Retina (tissue), 1 donor: ENCODE measurements around the gene TUBA4A.
"Not testable (repeated sequence)": the region's sequence is repeated elsewhere in the genome, so short reads cannot be mapped to it uniquely, and the experiment has no call there.

Source experiments
- DNase-seq: peaks from one replicate; pipeline ENCODE4 v3.0.0-alpha.2; 2016

The TUBA4A gene

DNA sequence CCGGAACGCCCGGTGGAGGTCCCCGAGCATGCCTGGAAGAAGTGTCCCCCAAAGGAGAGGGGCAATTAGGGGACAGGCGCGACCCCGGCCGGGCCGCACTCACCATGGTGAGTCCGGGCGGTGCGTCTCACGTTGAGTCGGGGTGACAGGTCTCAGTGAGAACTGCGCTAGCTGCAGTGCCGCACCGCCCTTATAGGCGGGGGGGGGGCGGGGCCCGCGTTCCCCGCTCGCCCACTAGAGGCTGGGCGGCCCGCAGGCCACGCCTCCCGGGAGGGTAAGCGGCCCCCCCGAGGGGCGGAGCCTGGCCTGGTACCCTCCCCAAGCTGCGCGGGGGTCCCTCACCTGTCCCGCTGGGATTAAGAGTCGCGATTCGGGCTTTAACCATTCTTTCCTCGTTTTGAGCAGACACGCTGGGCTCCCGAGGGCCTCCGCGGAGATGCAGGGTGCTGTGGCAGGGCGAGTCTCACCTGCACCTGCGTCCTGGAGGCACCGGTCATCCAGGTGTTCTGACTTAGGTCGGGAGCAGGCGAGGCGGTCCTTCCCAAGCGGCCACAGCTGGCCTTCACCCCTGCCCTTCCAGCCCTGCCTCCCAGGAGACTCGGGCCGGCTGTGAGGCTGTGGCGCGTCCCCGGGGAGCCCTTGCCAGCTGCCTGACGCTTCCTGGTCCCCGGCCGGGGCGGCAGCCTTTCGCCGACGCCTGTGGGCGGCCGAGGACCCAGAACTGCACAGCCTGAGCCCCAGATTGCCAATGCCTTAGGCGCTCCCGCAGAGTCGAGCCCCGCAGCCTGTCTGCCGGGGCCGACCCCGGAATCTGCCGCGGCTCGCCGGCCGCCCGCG lies at the start of gene TUBA4A:
Gene TUBA4A, minus strand, starts transcription at position 166 of the 837 bp plus-strand sequence. Its CDS starts 60 bp downstream, at position 106.
- peak; percentile 74 for DNase-seq

DNA sequence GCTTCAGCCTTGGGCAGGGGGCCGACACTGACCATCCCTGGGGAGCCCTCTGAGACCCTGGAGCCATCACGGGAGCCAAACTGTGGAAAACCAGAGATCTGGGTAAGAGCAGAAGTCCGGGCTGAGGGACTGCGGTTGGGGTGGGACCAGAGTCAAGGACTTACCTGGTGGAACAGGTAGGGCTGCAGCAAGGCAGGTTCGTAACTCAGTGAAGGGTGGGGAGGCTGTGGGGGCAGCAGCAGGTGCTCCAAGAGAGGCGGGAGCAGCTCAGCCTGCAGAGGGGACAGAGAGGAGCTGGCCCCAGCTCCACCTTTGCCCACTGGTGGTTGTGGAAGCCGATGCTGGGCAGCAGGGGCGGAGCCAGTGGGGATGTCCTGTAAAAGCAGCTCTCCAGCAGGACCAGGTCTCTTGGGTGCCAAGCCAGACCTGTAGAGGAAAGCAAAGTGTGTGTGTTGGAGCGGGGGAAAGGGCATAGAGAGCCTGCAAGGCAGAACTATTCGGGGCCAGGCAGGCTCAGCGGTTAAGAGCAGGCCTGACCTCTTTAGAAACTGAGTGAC lies 48.8 kb upstream of the TUBA4A start:
- no peak for DNase-seq

DNA sequence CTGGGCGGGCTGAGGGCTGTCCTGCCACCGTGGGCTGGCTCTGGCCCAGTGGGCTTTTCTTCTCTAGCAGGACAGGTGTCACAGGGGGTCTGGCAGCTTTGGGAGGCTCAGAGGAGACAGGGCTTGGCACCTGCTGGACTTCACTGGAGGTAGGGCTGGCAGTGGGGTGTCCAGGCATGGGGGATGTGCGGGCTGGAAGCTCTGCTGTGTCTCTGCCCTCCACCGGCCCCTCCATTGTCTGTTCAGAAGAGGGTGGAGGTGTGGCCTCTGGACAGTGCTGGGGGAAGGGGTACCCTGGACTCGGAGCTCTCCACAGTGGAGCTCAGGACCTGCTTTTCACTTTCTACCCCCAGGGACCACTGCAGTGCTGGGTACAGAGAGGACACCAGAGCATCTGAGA lies 46.3 kb upstream of the TUBA4A start:
- DNase-seq, result no peak

DNA sequence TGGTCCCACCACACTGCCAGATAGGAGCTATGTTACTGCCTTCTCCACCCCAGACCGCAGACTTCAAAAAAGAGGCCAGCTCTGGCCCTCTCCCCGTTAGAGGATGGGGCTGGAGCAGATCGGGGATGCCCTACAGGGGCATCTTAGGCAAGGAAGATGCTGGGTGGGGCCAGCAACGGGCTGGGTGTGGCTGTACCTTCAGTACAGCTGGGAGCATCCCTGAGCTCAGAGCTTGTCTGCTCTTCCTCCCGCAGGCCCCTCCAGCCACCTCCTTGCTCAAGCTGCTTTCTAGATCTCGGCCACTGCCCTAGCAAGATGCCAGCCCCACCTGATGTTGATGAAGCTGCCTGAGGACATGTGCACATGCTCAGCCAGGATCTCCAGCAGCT lies 45.6 kb upstream of the TUBA4A start:
- no peak for DNase-seq

DNA sequence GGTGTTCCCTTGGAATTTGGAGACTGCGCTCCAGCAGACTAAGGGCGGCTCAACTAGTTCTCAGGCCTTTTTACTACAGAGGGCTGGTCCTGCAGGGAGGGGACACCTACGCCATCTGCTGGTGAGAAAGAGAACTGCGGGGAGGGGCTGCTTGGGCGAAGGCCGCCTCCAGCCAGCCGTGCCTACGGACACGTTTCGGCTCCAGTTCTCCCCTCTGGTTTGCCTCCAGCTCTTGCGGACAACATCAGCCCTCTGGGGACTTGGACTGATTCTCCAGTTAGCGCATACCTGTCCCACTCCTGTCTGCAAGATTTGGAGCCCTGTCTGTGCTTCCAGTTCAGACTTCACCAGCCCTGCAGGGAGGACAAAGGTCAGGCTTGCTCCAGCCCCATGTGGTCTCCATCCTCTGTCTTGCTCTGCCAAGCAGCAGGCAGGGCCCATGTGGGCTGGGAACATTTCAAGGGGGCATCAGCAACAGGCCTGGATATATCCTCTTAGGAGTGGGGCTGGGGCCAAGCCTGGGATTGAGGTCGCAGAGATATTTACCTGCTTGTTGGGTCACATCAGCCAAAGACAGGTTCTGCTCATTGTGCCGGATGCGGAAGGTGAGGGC lies 45.1 kb upstream of the TUBA4A start:
- peak; percentile 92 for DNase-seq

DNA sequence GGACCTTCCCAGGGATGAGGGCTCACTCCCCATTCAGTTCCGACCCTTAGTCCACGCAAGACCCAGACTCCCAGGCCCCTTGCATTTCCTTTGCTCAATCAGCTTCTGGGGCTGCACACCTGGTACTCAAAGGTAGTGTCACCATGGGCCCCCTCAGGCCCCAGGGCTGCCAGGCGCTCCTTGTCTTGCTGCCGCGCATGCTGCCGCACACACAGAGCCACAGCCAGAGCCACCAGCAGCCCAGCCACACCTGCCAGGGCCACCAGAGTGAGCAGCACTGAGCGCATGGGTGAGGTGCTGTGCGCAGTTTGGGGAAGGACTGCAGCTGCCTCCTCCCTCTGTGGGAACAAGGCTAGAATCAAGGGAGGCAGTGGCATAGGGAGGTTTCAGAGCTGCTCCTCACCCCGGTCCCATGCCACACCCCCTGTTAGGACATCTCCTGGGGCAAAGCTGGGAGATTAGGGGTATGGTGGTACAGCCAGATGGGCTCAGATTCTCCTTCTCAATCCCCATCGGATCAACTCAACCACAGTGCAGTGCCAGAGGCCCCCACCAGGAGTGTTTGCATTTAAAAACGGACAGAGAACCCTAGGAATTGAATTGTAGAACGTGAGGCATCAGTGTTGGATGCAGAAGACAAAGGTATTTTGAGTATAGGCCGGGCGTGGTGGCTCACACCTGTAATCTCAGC lies 44.2 kb upstream of the TUBA4A start:
- no peak for DNase-seq

DNA sequence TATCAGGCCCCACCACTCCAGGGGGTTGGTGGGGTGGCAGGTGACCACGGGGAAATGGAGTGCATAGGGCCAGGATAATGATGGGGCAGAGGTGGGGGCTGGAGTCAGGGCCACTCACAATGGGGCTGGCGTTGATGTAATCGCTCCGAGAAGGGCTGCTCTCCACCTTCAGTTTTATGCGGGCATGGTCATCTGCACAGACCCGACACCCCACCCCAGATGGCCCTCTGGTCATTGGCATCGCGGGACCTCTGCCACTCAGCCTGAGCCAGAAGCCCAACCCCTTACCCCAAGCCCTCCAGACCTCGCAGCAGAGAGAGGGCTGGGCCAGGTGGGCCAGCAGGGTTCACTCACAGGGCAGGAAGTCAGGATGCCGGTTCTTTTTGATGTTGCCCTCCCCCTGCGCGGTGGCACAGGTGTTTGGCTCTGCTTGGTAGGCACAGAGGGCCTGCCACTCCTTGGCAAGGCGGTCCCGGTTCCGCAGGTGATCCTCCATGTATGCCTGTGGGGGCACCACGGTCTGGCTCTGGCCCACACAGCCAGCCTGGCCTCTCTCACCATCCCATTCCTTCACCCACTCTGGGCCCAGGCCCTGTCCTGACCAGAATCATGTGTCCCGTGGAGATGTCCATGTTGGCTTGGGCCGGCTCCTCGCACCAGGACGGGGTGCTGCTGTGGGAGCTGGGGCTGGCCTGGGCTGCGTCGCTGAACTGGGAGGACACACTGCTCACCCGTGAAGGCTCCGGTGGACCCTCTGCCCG lies 43.1 kb upstream of the TUBA4A start:
- DNase-seq, result no peak

DNA sequence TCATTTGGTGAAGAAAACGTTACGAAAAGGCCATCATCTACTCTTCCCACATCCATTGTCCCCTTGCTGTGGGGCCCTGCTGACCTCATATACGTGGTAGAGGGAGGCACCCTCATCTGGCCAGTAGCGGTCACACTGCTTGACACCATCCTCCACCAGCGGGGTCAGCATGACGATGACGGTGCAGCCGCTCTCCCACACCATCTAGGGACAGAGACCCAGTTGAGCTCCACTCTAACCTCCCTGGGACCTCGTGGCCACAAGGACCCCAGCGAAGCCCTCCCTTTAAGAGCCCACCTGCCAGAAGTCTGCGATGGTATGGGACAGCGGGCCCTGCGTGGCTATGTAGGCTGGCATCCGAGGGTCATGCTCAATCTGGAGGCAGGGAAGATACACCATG lies 42.4 kb upstream of the TUBA4A start:
- DNase-seq, result no peak

DNA sequence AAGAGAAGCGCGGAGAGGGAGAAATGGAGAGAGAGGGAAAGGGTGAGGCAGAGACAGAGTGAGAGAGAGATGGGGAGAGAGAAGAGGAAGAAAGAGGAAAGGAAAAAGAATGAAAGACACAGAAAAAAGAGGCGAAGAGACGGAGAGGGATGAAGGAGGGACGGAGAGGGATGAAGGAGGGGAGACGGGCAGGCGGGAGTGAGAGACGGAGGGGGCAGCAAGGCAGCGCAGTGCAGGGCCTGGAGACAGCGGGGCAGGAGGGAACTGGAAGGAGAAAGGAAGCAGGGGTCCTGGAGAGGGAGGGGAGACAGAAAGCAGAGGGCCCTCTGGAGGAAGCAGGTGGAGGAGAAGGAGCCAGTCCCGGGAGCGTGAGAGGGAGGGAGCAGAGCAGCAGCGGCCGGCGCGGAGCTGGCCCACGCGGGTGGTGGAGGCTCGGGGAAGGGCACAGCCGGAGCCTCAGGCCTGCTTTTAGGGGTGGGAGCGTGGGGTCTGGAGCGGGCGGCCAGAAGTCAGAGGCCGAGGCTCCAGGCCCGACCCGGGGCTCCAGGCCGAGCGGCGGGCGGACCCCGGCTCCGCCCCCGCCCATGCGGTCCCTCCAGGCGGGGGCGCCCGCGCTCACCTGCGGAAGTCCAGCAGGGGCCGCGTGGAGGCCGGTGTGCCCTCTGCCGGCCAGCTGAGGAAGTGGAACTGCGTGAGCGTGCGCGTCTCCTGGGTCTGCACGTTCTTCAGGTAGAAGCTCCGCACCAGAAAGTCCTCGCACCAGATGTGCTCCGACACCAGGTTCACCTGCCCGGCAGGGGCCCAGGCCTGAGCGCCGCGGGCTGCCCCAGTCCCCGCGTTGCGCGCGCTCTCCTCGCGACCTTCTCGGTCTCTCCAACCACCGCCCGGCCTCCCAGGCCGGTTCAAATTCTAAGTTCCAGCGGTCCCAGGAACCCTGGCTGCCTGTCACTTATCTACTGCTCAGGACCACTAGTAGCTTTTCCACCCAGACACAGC lies 40.9 kb upstream of the TUBA4A start:
- DNase-seq, result peak; percentile 95

DNA sequence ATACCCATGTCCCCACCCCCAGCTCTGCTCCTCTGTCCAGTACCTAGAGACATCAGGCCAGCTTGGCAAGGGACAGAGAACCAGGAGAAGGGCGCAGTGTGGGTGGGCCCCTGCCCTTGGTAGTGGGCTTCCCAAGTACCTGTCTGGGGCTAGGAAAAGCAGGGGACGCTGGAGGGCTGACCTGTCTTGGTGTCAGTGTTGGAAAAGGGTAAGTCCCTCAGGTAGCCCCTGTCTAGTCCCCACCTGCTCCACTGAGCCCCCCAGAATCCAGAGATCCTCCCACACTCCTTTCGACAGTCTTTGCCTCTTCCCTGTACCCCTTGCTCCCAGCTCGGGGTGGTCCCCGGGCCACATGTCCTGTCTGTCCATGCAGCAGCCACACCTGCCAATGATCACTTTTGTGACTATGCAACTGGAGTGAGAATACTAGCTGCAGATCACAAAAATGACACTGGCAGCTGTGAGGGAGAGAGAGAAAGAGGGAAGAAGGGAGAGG lies 40.1 kb upstream of the TUBA4A start:
- no peak for DNase-seq

DNA sequence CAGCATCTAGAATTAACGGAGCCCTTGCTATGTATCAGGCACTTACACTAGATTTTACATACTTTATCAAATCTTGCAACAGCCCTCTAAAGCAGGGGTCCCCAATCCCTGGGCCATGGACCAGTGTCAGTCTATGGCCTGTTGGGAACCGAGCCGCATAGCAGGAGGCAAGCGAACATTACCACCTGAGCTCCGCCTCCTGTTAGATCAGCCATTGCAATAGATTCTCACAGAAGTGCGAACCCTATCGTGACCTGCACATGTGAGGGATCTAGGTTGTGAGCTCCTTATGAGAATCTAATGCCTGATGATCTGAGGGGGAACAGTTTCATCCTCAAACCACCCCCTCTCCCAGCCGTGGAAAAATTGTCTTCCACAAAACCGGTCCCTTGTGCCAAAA lies 38.9 kb upstream of the TUBA4A start:
- no peak for DNase-seq

DNA sequence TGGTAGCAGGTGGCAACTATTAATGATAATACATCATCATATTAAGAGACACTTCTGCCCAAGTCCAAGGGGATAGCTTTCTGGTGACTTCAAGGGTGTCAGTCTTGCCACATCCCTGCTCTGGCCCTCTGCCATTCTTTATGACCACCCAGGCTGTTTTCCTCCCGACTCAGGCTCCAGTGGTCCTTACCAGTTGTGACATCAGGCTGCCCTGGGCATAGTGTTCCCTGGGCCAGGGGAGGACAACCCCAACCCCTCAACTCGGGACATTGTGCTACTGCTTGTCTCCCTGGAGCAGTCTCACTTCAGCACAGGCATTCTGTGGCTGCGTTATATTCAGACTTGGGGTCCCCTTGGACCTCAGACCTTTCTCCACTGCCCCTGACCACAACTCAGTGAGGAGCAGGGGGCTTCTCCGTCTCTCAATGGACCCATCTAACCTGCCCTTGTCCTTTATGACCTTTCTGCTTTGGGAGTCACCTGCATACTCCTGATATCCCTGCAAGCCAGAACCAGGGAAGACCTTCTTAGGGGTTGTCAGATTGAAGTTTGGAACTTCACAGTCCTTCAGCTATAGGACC lies 38.3 kb upstream of the TUBA4A start:
- no peak for DNase-seq

DNA sequence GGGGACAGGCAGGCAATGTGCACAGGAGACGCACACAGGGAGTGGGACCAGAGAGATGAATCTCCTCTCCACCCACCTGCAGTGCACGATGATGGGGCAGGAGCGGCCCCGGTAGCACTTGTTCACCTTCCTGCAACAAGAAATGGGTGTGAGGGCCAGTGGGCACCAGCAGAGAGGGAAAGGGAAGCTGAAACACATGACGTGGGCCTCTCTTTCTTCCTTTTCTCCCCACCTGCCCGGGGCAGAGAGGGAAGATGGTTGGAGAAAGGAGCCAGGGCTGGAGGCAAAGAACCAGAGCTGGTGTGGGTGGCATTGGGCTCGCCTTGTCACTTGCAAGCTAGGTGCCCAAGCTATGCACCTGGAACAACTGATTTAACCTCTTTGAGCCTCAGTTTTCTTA lies 37.7 kb upstream of the TUBA4A start:
- no peak for DNase-seq

DNA sequence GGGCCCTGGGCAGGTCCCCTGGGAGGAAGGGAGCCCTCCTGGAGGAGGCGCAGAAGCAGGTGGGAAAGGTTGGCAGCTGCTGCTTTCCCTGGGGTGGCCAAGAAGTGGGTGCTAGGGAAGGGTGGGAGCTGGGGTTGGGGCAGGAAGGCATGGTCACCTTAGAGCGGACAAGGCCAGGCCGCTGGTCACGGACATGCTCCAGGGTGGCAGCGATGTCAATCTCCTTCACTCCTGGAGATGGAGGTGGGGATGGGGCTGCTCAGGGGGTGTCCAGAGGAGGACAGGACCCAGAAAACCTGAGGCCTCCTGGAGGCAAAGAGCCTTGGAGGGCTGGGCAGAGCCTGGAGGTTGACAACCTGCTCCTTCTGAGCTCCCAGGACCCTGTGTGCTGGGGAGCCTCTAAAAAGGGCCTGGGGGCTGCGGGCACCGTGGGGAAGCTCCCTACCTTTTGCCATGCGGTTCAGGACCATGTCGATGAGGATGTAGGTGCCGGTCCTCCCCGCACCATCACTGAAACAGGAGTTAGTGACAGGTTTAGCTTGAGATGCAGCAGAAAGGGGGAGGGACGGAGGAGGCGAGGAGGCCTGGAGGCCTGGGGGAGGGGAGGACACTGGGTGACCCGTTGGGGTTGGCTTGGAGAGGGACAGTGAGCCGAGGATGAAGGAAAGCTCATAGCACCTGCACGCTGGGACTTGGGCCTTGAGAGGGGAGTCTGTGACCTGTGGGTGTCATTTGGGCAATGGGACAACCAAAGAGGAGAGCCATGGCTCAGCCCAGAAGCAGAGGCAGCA lies 36.9 kb upstream of the TUBA4A start:
- no peak for DNase-seq

DNA sequence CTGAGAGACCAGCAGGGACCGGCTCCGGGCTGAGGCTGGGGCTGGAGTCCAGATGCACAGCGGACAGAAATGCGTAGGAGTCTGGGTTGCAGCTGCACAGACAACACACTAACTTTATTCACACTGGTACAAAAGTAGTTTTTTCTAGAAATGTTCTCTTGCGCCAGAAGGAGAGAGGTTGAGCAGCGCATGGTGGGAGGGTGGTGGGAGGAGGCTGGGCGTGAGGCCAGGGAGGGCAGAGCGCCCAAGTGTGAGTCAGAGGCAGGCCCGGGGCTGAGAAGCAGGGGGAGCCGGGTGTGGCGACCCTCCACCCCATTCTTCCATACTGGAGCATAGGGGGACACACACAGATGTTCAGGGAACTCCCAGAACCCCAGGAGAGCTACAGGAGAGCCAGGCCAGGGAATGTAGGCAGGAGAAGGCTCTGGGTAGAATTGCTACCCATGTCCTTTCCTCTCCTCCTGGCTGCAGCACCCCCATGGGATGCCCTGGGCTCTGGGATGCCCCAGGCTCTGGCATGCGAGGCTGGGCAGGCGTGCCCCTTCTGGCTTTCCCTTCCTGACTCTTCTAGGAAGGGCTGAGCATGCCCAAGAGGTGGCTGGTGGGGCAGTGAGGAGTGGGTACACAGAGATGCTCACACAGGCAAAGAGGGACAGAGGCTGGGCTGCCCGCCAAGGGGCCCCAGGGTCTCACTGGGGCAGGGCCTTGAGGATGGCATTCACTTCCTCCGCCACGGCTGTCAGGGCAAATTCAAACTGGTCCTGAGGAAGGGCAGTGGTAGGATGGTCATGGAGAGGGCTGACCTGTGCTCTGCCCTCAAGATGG lies 36.0 kb upstream of the TUBA4A start:
- no peak for DNase-seq

DNA sequence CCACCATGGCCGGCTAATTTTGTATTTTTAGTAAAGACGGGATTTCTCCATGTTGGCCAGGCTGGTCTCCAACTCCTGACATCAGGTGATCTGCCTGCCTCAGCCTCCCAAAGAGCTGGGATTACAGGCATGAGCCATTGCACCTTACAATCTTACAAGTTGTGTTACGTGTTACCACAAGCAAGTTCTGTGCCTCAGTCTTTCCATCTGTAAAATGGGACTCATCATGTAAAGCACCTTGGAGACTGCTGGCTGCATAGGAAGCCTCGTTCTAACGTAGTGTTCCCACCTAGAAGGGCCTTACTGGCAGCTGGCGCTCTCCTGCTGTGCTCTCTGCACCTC lies 35.4 kb upstream of the TUBA4A start:
- DNase-seq, result no peak

DNA sequence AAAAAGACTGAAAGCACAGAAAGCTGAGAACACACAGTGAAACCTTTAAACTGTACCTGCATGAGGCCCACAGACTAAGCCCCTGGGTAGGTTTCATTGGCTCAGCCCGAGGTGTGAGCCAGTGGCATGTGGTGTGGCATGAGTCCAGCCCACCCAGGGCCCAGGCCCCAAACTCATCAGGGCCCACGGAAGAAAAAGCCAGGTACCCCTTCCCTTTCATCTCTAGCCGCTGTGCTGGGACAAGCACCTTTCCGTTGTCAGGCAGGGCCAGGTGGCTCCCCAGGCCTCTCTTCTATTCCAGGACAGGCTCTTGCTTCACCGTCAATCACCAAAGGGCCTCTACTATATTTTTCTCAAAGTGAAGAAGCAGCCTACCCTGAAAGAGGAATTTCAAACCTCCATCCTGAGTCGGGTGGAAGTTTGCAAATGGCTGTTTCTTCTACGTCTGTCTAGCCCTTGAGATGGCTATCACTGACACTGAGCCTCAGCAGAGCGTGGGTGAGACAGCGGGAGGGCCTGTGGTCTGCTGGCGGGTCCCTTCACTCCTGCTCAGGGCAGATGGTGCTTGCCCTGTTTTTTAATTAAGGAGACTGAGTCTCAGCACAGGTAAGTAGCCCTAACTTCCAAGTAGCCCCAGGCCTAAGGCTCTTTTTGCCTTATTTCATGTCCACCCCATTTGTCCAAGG lies 34.0 kb upstream of the TUBA4A start:
- DNase-seq, result no peak

DNA sequence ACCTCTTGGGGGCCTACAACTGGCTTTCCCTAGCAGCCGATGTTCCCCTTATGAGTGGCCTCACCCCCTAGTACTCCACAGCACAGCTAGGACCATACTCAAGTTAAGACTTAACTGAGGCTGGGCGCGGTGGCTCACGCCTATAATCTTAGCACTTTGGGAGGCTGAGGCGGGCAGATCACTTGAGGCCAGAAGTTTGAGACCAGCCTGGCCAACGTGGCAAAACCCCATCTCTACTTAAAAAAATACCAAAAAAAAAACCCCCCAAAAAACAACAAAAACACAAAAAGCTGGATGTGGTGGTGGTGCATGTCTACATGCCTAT lies 33.4 kb upstream of the TUBA4A start:
- DNase-seq, result not testable (repeated sequence)
